Spinal cord (tissue), 10 donors: Measurements from ENCODE around the gene PCGF2. TPM values are rescaled to one million over a fixed set of nuclear protein-coding genes. Genes with fewer than 3 reads are reported as not detected.

ENCODE experiments used
- DNase-seq, 6 donors: peaks; one replicate each; pipeline versions ENCODE4 v3.0.0 to v3.0.0-alpha.2; 2013 to 2015; ENCODE audit warnings: low spot score in 6 of 6, low read depth in 4 of 6
- H3K27ac ChIP-seq: one replicate; pipeline ENCODE4 v1.5.1; 2013; ENCODE audit warnings: low read depth, low read length, control low read depth
- H3K27me3 ChIP-seq: one replicate; pipeline ENCODE4 v1.6.1; 2013; ENCODE audit warnings: low read length; ENCODE audit not compliant: control insufficient read depth, insufficient read depth
- H3K36me3 ChIP-seq: one replicate; pipeline ENCODE4 v1.6.1; 2013; ENCODE audit warnings: low read length; ENCODE audit not compliant: control insufficient read depth, insufficient read depth
- H3K4me1 ChIP-seq: one replicate; pipeline ENCODE4 v1.6.1; 2013; ENCODE audit warnings: low read length; ENCODE audit not compliant: control insufficient read depth, insufficient read depth
- H3K4me3 ChIP-seq: one replicate; pipeline ENCODE4 v1.5.1; 2013; ENCODE audit warnings: low read depth, low read length, control low read depth
- H3K9me3 ChIP-seq: one replicate; pipeline ENCODE4 v1.6.1; 2013; ENCODE audit warnings: low read length; ENCODE audit not compliant: control insufficient read depth, insufficient read depth
- WGBS: methylation state at CpG from one replicate; pipeline ENCODE4 v1.1.5; 2013; ENCODE audit warnings: missing lambda C conversion rate; ENCODE audit not compliant: insufficient coverage; 5-methylcytosine and 5-hydroxymethylcytosine counted together
- polyA plus RNA-seq, 2 donors: library from polyadenylated mRNA; unstranded; fragments of 120-200 nt; gene quantifications; one replicate each; pipeline ENCODE4 v1.2.1, GENCODE V29; 2013; ENCODE audit not compliant: insufficient read length in 2 of 2
- small RNA-seq: library from RNA; depleted of rRNA; stranded (forward); fragments of <200 nt; gene quantifications from one replicate; pipeline ENCODE3, GENCODE V24; 2014; ENCODE audit warnings: low replicate concordance
- total RNA-seq, 2 donors: library from RNA; depleted of rRNA in 1 of 2; stranded (reverse); fragments of 120-200 nt in 1 of 2; fragments of >200 nt in 1 of 2; gene quantifications; one replicate each; pipeline versions ENCODE4 v1.2.3 to v1.2.4, GENCODE V29; 2013 to 2014
- donor health status: healthy.

PCGF2 gene
- total and polyA plus RNA-seq, 4 donors = 9.1 to 110 (median 61.1) TPM

- H3K4me3 ChIP-seq = no peak overlapping the region
- 48% methylated on average over 11 of the region's 12 CpGs for WGBS
- peak overlapping the region; percentile 47 for H3K27ac ChIP-seq
- H3K36me3 ChIP-seq = no peaks in the 10 kb centered on the region
- no peaks in the 10 kb centered on the region for H3K27me3 ChIP-seq
- H3K9me3 ChIP-seq = no peaks in the 10 kb centered on the region
- H3K4me1 ChIP-seq = peaks cover 10% of the 10 kb centered on the region
- peak in 2 of 6 donors; percentile 45 to 86 for DNase-seq
Measured at GRCh38 chr17:38693700-38694329, 54.3 kb downstream of the PCGF2 start.

- 66% methylated on average over 4 of the region's 4 CpGs for WGBS
- Histone ChIP-seq H3K9me3 (no peaks in the 10 kb centered on the region), H3K36me3 (no peaks in the 10 kb centered on the region), H3K4me1 (peaks cover 10% of the 10 kb centered on the region), H3K27ac (no peak overlapping the region), H3K27me3 (no peaks in the 10 kb centered on the region), H3K4me3 (no peak overlapping the region)
- no peak for DNase-seq
Measured at GRCh38 chr17:38691154-38691553, 57.0 kb downstream of the PCGF2 start.

DNA sequence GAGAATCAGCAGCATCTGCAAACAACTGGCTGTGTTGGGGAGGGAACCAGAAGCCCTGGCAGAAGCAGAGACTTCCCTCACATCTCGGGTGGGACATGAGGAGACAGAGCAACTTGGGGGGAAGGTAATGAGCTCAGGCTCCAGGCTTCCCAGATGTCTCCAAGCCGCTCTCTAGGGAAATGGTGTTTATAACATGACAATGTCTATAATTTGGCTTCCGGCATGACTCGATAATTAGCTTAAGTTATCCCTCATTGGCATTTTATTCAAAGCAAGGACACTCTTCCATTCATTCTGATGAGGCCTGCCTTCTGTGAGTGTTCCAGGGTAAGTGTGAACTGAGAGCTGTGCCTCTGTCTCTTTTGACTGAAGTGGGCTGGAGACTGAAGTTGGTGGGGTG is 57.8 kb downstream of the PCGF2 start:
- H3K9me3 ChIP-seq = no peaks in the 10 kb centered on the region
- no peak overlapping the region for H3K27ac ChIP-seq
- WGBS = 83% methylated on average over 1 of the region's 4 CpGs

GRCh38 chr17:38687286-38687685 is 60.9 kb downstream of the PCGF2 start:
- H3K36me3 ChIP-seq = no peaks in the 10 kb centered on the region
- no peak for DNase-seq
- H3K27me3 ChIP-seq = no peaks in the 10 kb centered on the region
- H3K4me3 ChIP-seq = no peak overlapping the region
- 98% methylated on average over 5 of the region's 5 CpGs for WGBS
- H3K27ac ChIP-seq = no peak overlapping the region
- H3K9me3 ChIP-seq = no peaks in the 10 kb centered on the region
- no peaks in the 10 kb centered on the region for H3K4me1 ChIP-seq

More for the DNA sequence above, 57.8 kb downstream of the PCGF2 start:
- H3K27me3 ChIP-seq = no peaks in the 10 kb centered on the region
- peaks cover 10% of the 10 kb centered on the region for H3K4me1 ChIP-seq
- no peak overlapping the region for H3K4me3 ChIP-seq
- no peaks in the 10 kb centered on the region for H3K36me3 ChIP-seq
- DNase-seq = peak in 1 of 6 donors; percentile 58

DNA sequence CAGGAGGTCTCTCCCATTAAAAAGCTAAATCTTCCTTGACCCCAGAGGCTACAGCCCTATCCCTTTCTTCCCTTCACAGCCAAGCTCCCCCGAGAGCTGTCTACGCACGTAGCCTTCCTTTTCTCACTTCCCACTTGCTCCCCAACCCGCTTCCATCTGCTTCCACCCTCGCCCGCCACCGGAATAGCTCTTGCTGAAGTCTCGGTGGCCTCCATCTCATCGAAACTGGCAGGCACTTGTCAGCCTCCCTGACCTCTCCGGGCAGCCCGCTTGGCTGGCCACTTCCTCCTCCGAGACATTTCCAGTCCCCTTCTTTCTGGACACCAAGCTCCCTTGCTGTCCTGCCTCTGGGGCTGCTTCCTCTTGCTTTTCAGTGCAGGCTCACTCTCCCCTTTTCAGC is 62.6 kb downstream of the PCGF2 start:
- no peak for DNase-seq
- no peaks in the 10 kb centered on the region for H3K9me3 ChIP-seq

More for the DNA sequence above, 62.6 kb downstream of the PCGF2 start:
- 73% methylated on average over 12 of the region's 12 CpGs for WGBS
- Histone ChIP-seq H3K27me3 (no peaks in the 10 kb centered on the region), H3K27ac (no peak overlapping the region), H3K4me3 (no peak overlapping the region), H3K36me3 (no peaks in the 10 kb centered on the region), H3K4me1 (no peaks in the 10 kb centered on the region)

Small RNA genes lying within 50 kb of the gene (small RNA-seq; reads per million reads assigned to genes)
- gene MIR4726 (not detected), gene MIR4734 (not detected), gene RNA5SP440 (0.57 reads per million, percentile 62 among the genes with 10 or more reads in this experiment), gene RNU6-866P (not detected)

Other genes starting within 250 kb of the PCGF2 start
- 10 to 100 TPM; 16.0 to 20.0 TPM for gene SRCIN1, start 142.4 kb downstream of the PCGF2 start, total RNA-seq
- 10 to 100 TPM; 68.2 to 79.4 TPM for gene SRCIN1, start 142.4 kb downstream of the PCGF2 start, polyA plus RNA-seq
- gene EPOP, start 73.4 kb downstream of the PCGF2 start, total RNA-seq = 1 to 10 TPM in 1 of 2 donors, under 1 TPM in 1; 0.50 to 1.7 TPM
- gene EPOP, start 73.4 kb downstream of the PCGF2 start, polyA plus RNA-seq = 1 to 10 TPM; 2.0 to 2.3 TPM
- 10 to 100 TPM; 18.4 to 60.9 TPM for gene MLLT6, start 43.1 kb downstream of the PCGF2 start, total RNA-seq
- 10 to 100 TPM; 62.7 to 94.1 TPM for gene MLLT6, start 43.1 kb downstream of the PCGF2 start, polyA plus RNA-seq
- gene CISD3, start 18.0 kb downstream of the PCGF2 start, total RNA-seq = 1 to 10 TPM; 2.1 to 5.1 TPM
- 10 to 100 TPM; 18.5 to 18.6 TPM for gene CISD3, start 18.0 kb downstream of the PCGF2 start, polyA plus RNA-seq
- gene PSMB3, start 4.4 kb upstream of the PCGF2 start, total RNA-seq = 100 to 1,000 TPM; 149 to 241 TPM
- 100 to 1,000 TPM; 120 to 123 TPM for gene PSMB3, start 4.4 kb upstream of the PCGF2 start, polyA plus RNA-seq
- 10 to 100 TPM; 66.1 to 99.8 TPM for gene PIP4K2B, start 51.2 kb upstream of the PCGF2 start, total RNA-seq
- gene PIP4K2B, start 51.2 kb upstream of the PCGF2 start, polyA plus RNA-seq = 100 to 1,000 TPM; 174 to 198 TPM
- gene CWC25, start 77.0 kb upstream of the PCGF2 start, total RNA-seq = 10 to 100 TPM in 1 of 2 donors, 1 to 10 TPM in 1; 8.2 to 15.2 TPM
- gene CWC25, start 77.0 kb upstream of the PCGF2 start, polyA plus RNA-seq = 10 to 100 TPM; 17.6 to 21.2 TPM
- gene RPL23, start 105.4 kb upstream of the PCGF2 start, total RNA-seq = 1,000 to 10,000 TPM; 1,083 to 2,232 TPM
- gene RPL23, start 105.4 kb upstream of the PCGF2 start, polyA plus RNA-seq = 1,000 to 10,000 TPM; 1,171 to 1,254 TPM
- 10 to 100 TPM; 41.2 to 65.7 TPM for gene LASP1, start 121.7 kb upstream of the PCGF2 start, total RNA-seq
- gene LASP1, start 121.7 kb upstream of the PCGF2 start, polyA plus RNA-seq = 100 to 1,000 TPM; 122 to 125 TPM
- not detected for gene FBXO47, start 219.1 kb upstream of the PCGF2 start, total RNA-seq
- not detected for gene FBXO47, start 219.1 kb upstream of the PCGF2 start, polyA plus RNA-seq